HEK293 (cell line): ENCODE results near the gene IL4I1.

Experiments used
- ELK4 ChIP-seq: IDR thresholded peaks from 2 replicates; pipeline ENCODE4 v1.6.1; 2011; ENCODE audit warnings: mild to moderate bottlenecking, low read depth, low read length, borderline replicate concordance
- GFI1B ChIP-seq: fragments of 450-650 bp; formaldehyde crosslinking; IDR thresholded peaks from 2 replicates; pipeline ENCODE4 v1.5.1; 2016; ENCODE audit warnings: missing biosample characterization, missing genetic modification characterization
- HIC1 ChIP-seq: fragments of 450-650 bp; formaldehyde crosslinking; IDR thresholded peaks from 2 replicates; pipeline ENCODE4 v1.5.1; 2016; ENCODE audit warnings: missing biosample characterization, missing genetic modification characterization
- OSR2 ChIP-seq: fragments of 450-650 bp; formaldehyde crosslinking; IDR thresholded peaks from 2 replicates; pipeline ENCODE4 v1.5.1; 2016; ENCODE audit warnings: missing biosample characterization, missing genetic modification characterization
- SALL2 ChIP-seq: fragments of 450-650 bp; formaldehyde crosslinking; IDR thresholded peaks from 2 replicates; pipeline ENCODE4 v1.5.0; 2017; ENCODE audit warnings: missing biosample characterization, mild to moderate bottlenecking, missing genetic modification characterization, borderline replicate concordance
- ZBTB11 ChIP-seq: fragments of 450-650 bp; formaldehyde crosslinking; conservative IDR thresholded peaks from 2 replicates; pipeline ENCODE4 v1.5.1; 2016; ENCODE audit warnings: low read depth, missing biosample characterization, missing genetic modification characterization
- ZBTB8A ChIP-seq: fragments of 450-650 bp; formaldehyde crosslinking; IDR thresholded peaks from 2 replicates; pipeline ENCODE4 v1.5.1; 2016; ENCODE audit warnings: missing biosample characterization, missing genetic modification characterization
- ZFP3 ChIP-seq: fragments of 450-650 bp; formaldehyde crosslinking; IDR thresholded peaks from 2 replicates; pipeline ENCODE4 v1.5.1; 2016; ENCODE audit warnings: low read depth, missing biosample characterization, missing genetic modification characterization
- ZFP37 ChIP-seq: fragments of 450-650 bp; formaldehyde crosslinking; IDR thresholded peaks from 2 replicates; pipeline ENCODE4 v1.5.1; 2016; ENCODE audit warnings: missing biosample characterization, missing genetic modification characterization
- ZNF114 ChIP-seq: fragments of 450-650 bp; formaldehyde crosslinking; IDR thresholded peaks from 2 replicates; pipeline ENCODE4 v1.5.0; 2017; ENCODE audit warnings: missing biosample characterization, missing genetic modification characterization
- ZNF157 ChIP-seq: fragments of 450-650 bp; formaldehyde crosslinking; IDR thresholded peaks from 2 replicates; pipeline ENCODE4 v1.5.1; 2016; ENCODE audit warnings: missing biosample characterization, missing genetic modification characterization
- ZNF175 ChIP-seq: fragments of 450-650 bp; formaldehyde crosslinking; IDR thresholded peaks from 2 replicates; pipeline ENCODE4 v1.5.1; 2016; ENCODE audit warnings: missing biosample characterization, missing genetic modification characterization
- ZNF211 ChIP-seq: fragments of 450-650 bp; formaldehyde crosslinking; IDR thresholded peaks from 2 replicates; pipeline ENCODE4 v1.5.1; 2016; ENCODE audit warnings: low read depth, missing biosample characterization, missing genetic modification characterization
- ZNF23 ChIP-seq: fragments of 450-650 bp; formaldehyde crosslinking; IDR thresholded peaks from 2 replicates; pipeline ENCODE4 v1.5.1; 2016; ENCODE audit warnings: missing biosample characterization, missing genetic modification characterization, borderline replicate concordance
- ZNF26 ChIP-seq: fragments of 450-650 bp; formaldehyde crosslinking; IDR thresholded peaks from 2 replicates; pipeline ENCODE4 v1.5.1; 2016; ENCODE audit warnings: missing biosample characterization, missing genetic modification characterization
- ZNF449 ChIP-seq: fragments of 450-650 bp; formaldehyde crosslinking; IDR thresholded peaks from 2 replicates; pipeline ENCODE4 v1.5.1; 2017; ENCODE audit warnings: missing biosample characterization, mild to moderate bottlenecking, missing genetic modification characterization, moderate library complexity
- ZNF501 ChIP-seq: fragments of 450-650 bp; formaldehyde crosslinking; IDR thresholded peaks from 2 replicates; pipeline ENCODE4 v1.5.1; 2016; ENCODE audit warnings: missing biosample characterization, missing genetic modification characterization
- ZNF514 ChIP-seq: fragments of 450-650 bp; formaldehyde crosslinking; IDR thresholded peaks from 2 replicates; pipeline ENCODE4 v1.5.1; 2016; ENCODE audit warnings: missing biosample characterization, missing genetic modification characterization
- ZNF561 ChIP-seq: fragments of 450-650 bp; IDR thresholded peaks from 2 replicates; pipeline ENCODE4 v1.5.1; 2018; ENCODE audit warnings: missing biosample characterization, missing genetic modification characterization, borderline replicate concordance
- ZNF600 ChIP-seq: fragments of 450-650 bp; formaldehyde crosslinking; IDR thresholded peaks from 2 replicates; pipeline ENCODE4 v1.5.1; 2016; ENCODE audit warnings: missing biosample characterization, missing genetic modification characterization
- ZNF660 ChIP-seq: fragments of 450-650 bp; IDR thresholded peaks from 2 replicates; pipeline ENCODE4 v1.5.1; 2018; ENCODE audit warnings: missing biosample characterization, mild to moderate bottlenecking, missing genetic modification characterization
- ZNF692 ChIP-seq: fragments of 450-650 bp; formaldehyde crosslinking; IDR thresholded peaks from 2 replicates; pipeline ENCODE4 v1.5.1; 2016; ENCODE audit warnings: missing biosample characterization, missing genetic modification characterization
- ZNF843 ChIP-seq: fragments of 450-650 bp; formaldehyde crosslinking; IDR thresholded peaks from 2 replicates; pipeline ENCODE4 v1.5.1; 2016; ENCODE audit warnings: missing biosample characterization, missing genetic modification characterization
- ZSCAN16 ChIP-seq: fragments of 450-650 bp; formaldehyde crosslinking; IDR thresholded peaks from 2 replicates; pipeline ENCODE4 v1.5.1; 2016; ENCODE audit warnings: missing biosample characterization, missing genetic modification characterization
- ZXDB ChIP-seq: fragments of 450-650 bp; formaldehyde crosslinking; IDR thresholded peaks from 2 replicates; pipeline ENCODE4 v1.5.1; 2016; ENCODE audit warnings: missing biosample characterization, missing genetic modification characterization

IL4I1 gene

GRCh38 chr19:49929611-49930482 is 33.2 kb upstream of the IL4I1 start (continued):
- TF ChIP-seq ZXDB (peak; percentile 87), HIC1 (tag by site-specific recombination) (peak; percentile 82), ZBTB8A (tag by site-specific recombination) (peak; percentile 33; the same call in 1 of the 2 replicates), ZSCAN16 (tag by site-specific recombination) (no peak), ZNF501 (tag by site-specific recombination) (no peak), ZFP3 (tag by site-specific recombination) (no peak), ZNF26 (tag by site-specific recombination) (no peak), ZNF660 (tag by site-specific recombination) (peak; percentile 4; the same call in 1 of the 2 replicates), ZNF600 (tag by site-specific recombination) (no peak; the same call in 1 of the 2 replicates), ZNF157 (no peak), ZNF175 (tag by site-specific recombination) (no peak), ZNF449 (tag by site-specific recombination) (peak; percentile 2; the same call in 1 of the 2 replicates), GFI1B (0 out of 2 replicates have a peak, but pooled peaks have one; percentile 1), ZNF692 (tag by site-specific recombination) (no peak), ZBTB11 (tag by site-specific recombination) (peak; percentile 35), SALL2 (tag by site-specific recombination) (no peak), ZNF211 (tag by site-specific recombination) (no peak), ZNF843 (peak; percentile 55), OSR2 (tag by site-specific recombination) (no peak), ZFP37 (tag by site-specific recombination) (no peak), ELK4 (no peak), ZNF514 (tag by site-specific recombination) (no peak), ZNF23 (tag by site-specific recombination) (0 out of 2 replicates have a peak, but pooled peaks have one; percentile 12), ZNF561 (tag by site-specific recombination) (no peak; the same call in 1 of the 2 replicates), ZNF114 (no peak)
